Left forelimb (tissue), 1 donor: ENCODE data around the gene GNAL.
A peak's percentile ranks its signal among the peaks of the same experiment; 100 is the strongest.
"Not testable (repeated sequence)": the region's sequence is repeated elsewhere in the genome, so short reads cannot be mapped to it uniquely, and the experiment has no call there.

Experiments
- DNase-seq: peaks from one replicate; pipeline ENCODE4 v3.0.0-alpha.2; 2018; ENCODE audit warnings: low spot score

Gene GNAL

GRCh38 chr18:11850821-11851145 lies 161.7 kb downstream of the GNAL start:
- DNase-seq, result no peak

- DNase-seq, result peak; percentile 97
Measured at GRCh38 chr18:11851146-11851805, 162.2 kb downstream of the GNAL start, which contains the start of gene CHMP1B. Gene CHMP1B, plus strand, starts transcription at chr18:11851413. Its CDS starts 99 bp downstream, at chr18:11851512.

GRCh38 chr18:11851806-11852337 lies 162.8 kb downstream of the GNAL start:
- DNase-seq, result peak; percentile 70

GRCh38 chr18:11854554-11854953 lies 165.5 kb downstream of the GNAL start:
- DNase-seq, result not testable (repeated sequence)

- DNase-seq, result no peak
Measured at GRCh38 chr18:11857177-11857887, 168.3 kb downstream of the GNAL start.

- no peak for DNase-seq
Measured at GRCh38 chr18:11859282-11859830, 170.3 kb downstream of the GNAL start.

- no peak for DNase-seq
Measured at GRCh38 chr18:11859903-11860407, 170.9 kb downstream of the GNAL start.

GRCh38 chr18:11860594-11861450 lies 171.8 kb downstream of the GNAL start:
- DNase-seq, result no peak

GRCh38 chr18:11861583-11862288 lies 172.7 kb downstream of the GNAL start:
- DNase-seq, result no peak

- DNase-seq, result no peak
Measured at GRCh38 chr18:11862468-11863137, 173.5 kb downstream of the GNAL start.

- no peak for DNase-seq
Measured at GRCh38 chr18:11864471-11864870, 175.4 kb downstream of the GNAL start.

- DNase-seq, result no peak
Measured at GRCh38 chr18:11865071-11865470, 176.0 kb downstream of the GNAL start.

- DNase-seq, result no peak
Measured at GRCh38 chr18:11866329-11866728, 177.3 kb downstream of the GNAL start.

- DNase-seq, result no peak
Measured at GRCh38 chr18:11866764-11867163, 177.7 kb downstream of the GNAL start.

GRCh38 chr18:11868230-11868629 lies 179.2 kb downstream of the GNAL start:
- no peak for DNase-seq

GRCh38 chr18:11871501-11871900 lies 182.4 kb downstream of the GNAL start:
- no peak for DNase-seq

GRCh38 chr18:11872479-11873136 lies 183.5 kb downstream of the GNAL start:
- DNase-seq, result no peak

GRCh38 chr18:11873670-11874340 lies 184.7 kb downstream of the GNAL start:
- DNase-seq, result no peak

GRCh38 chr18:11874676-11875075 lies 185.6 kb downstream of the GNAL start:
- DNase-seq, result no peak
